ENCODE measurements around the gene STXBP3. TPM values are rescaled to one million over a fixed set of nuclear protein-coding genes. Genes with fewer than 3 reads are reported as not detected.
"Not testable (repeated sequence)": the region's sequence is repeated elsewhere in the genome, so short reads cannot be mapped to it uniquely, and the experiment has no call there.

Gene STXBP3, protein sequence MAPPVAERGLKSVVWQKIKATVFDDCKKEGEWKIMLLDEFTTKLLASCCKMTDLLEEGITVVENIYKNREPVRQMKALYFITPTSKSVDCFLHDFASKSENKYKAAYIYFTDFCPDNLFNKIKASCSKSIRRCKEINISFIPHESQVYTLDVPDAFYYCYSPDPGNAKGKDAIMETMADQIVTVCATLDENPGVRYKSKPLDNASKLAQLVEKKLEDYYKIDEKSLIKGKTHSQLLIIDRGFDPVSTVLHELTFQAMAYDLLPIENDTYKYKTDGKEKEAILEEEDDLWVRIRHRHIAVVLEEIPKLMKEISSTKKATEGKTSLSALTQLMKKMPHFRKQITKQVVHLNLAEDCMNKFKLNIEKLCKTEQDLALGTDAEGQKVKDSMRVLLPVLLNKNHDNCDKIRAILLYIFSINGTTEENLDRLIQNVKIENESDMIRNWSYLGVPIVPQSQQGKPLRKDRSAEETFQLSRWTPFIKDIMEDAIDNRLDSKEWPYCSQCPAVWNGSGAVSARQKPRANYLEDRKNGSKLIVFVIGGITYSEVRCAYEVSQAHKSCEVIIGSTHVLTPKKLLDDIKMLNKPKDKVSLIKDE
- 10 to 100 TPM; 42.2 to 44.6 (median 43.5) TPM for total RNA-seq (2021; fragmentation: NEBNext Ultra II Directional; extraction: Animal tissue kit (Norgen Biotek cat#: 25700))
- long read RNA-seq, transcript STXBP3-201 (19 exons, 2,478 nt), result major isoform, 42 of 67 reads
- long read RNA-seq, partial matches to known transcripts, result 12 of 67 reads
- long read RNA-seq, other reads (novel, unspliced or antisense), result 13 of 67 reads

DNA sequence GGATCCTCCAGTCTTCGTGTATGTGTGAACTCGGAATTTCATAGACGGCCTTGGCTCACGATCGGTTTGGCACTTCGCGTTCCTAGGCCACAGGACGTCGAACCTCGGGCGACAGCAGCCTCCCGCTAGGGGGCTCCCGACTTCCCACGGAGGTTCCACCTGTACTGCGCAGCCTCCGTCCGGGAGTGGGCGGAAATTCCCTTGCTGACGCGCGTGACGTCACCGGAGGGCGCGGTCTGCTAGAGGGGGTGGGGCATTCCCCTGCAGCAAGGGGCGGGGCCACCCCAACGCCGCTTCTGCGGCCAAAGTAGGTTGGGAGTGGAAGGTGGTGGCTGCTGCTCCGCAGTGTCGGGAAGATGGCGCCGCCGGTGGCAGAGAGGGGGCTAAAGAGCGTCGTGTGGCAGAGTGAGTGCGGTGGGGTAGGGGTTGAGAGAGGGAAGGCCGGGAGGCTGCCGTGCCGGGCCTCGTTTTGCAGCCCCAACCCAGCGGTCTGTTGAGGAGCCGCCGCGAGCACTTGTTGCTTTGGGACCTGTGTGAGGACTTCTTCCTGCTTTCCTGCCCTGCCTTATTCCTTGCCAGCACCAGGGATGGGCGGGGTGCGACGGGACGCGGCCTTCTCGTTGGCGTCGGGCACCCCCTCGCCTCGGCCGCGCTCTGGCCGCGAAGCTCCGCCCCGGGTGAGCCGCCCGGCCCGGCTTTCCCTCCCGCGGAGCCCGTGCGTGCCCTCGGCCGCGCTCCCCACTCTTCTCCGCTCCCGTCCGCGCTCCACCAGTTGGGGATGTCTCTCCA, at the start of gene STXBP3:
STXBP3 (plus strand) TSS at position 293 of the 789 bp plus-strand sequence; CDS start at position 357, 64 bp downstream.
- Mint-ChIP-seq H3K27ac (peak within 1 kb of the TSS; percentile 99), H3K27me3 (ENCODE audit: insufficient read depth) (no peaks in the 10 kb centered on the region; the same call in 1 of the 2 replicates), H3K9me3 (no peaks in the 10 kb centered on the region), H3K36me3 (ENCODE audit: low read depth) (peaks cover 16% of the 10 kb centered on the region), H3K4me1 (ENCODE audit: low read depth) (peaks cover 33% of the 10 kb centered on the region), H3K4me3 (peak within 1 kb of the TSS; percentile 99)
- DNase-seq, result peak; percentile 97
- TF ChIP-seq, protein P1, sequence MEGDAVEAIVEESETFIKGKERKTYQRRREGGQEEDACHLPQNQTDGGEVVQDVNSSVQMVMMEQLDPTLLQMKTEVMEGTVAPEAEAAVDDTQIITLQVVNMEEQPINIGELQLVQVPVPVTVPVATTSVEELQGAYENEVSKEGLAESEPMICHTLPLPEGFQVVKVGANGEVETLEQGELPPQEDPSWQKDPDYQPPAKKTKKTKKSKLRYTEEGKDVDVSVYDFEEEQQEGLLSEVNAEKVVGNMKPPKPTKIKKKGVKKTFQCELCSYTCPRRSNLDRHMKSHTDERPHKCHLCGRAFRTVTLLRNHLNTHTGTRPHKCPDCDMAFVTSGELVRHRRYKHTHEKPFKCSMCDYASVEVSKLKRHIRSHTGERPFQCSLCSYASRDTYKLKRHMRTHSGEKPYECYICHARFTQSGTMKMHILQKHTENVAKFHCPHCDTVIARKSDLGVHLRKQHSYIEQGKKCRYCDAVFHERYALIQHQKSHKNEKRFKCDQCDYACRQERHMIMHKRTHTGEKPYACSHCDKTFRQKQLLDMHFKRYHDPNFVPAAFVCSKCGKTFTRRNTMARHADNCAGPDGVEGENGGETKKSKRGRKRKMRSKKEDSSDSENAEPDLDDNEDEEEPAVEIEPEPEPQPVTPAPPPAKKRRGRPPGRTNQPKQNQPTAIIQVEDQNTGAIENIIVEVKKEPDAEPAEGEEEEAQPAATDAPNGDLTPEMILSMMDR (IDR thresholded peaks at IDR 0.05), result peak; percentile 96

DNA sequence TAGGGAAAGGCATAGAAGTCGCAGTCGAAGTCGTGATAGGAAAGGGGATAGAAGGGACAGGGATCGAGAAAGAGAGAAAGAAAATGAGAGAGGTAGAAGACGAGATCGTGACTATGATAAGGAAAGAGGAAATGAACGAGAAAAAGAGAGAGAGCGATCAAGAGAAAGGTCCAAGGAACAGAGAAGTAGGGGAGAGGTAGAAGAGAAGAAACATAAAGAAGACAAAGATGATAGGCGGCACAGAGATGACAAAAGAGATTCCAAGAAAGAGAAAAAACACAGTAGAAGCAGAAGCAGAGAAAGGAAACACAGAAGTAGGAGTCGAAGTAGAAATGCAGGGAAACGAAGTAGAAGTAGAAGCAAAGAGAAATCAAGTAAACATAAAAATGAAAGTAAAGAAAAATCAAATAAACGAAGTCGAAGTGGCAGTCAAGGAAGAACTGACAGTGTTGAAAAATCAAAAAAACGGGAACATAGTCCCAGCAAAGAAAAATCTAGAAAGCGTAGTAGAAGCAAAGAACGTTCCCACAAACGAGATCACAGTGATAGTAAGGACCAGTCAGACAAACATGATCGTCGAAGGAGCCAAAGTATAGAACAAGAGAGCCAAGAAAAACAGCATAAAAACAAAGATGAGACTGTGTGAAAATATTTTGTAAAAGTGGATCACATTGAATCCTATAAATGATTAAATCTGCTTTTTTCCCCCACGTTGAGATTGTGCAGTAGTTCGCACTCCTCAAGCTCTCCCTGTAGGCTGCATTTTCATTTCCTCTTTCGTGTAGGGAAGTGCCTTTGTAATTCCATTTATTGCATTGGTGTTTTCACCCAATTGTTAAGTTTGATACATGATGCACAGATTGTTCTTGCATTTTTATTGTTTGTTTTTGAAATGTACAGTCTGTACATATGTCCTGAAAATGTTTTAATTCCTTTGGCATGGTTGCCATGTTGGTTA, 46.8 kb upstream of the STXBP3 start:
- H3K4me3 Mint-ChIP-seq, result no peak overlapping the region
- TF ChIP-seq, protein P1 (IDR thresholded peaks at IDR 0.05), result no peak
- DNase-seq, result no peak
- peaks cover 59% of the 10 kb centered on the region for H3K36me3 Mint-ChIP-seq (ENCODE audit: low read depth)
- no peaks in the 10 kb centered on the region for H3K27me3 Mint-ChIP-seq (ENCODE audit: insufficient read depth)
- peaks cover 44% of the 10 kb centered on the region for H3K4me1 Mint-ChIP-seq (ENCODE audit: low read depth)
- H3K27ac Mint-ChIP-seq, result peak overlapping the region; percentile 10
- H3K9me3 Mint-ChIP-seq, result no peaks in the 10 kb centered on the region

DNA sequence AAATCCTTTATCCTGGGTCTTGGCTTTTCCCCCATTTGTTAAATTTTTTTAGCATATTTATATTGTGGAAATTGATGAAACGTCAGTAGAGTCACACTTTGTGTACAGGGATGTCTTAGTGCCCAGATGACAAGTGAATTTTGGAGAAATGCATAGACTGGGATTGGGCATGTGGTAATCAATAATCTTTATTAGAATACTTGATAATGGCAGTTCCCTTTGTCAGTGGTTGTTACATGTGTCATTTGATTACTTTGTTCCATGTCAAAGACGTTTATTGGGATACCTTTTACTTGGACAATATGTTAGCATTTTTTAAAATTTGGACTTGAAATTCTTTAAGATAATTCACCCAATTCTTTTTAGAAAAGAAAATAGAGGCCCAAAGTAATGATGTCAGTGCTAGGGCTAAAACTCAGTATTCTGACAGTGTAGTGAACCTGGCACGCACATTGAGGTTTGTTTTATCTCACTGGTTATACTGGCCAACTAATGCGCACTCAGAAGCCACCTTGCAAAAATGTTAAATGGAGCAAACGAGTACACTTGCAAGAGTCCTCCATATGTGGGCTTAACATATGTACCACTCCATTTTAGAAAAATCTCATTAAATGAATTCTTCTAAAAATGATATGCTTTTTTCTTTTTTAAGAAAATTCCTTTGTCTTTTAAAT, 45.2 kb upstream of the STXBP3 start:
- H3K4me3 Mint-ChIP-seq, result no peak overlapping the region
- no peaks in the 10 kb centered on the region for H3K9me3 Mint-ChIP-seq
- no peak for DNase-seq
- H3K27ac Mint-ChIP-seq, result no peak overlapping the region
- no peaks in the 10 kb centered on the region for H3K27me3 Mint-ChIP-seq (ENCODE audit: insufficient read depth)
- peaks cover 51% of the 10 kb centered on the region for H3K4me1 Mint-ChIP-seq (ENCODE audit: low read depth)
- H3K36me3 Mint-ChIP-seq (ENCODE audit: low read depth), result peaks cover 46% of the 10 kb centered on the region
- TF ChIP-seq, protein P1 (IDR thresholded peaks at IDR 0.05), result no peak

DNA sequence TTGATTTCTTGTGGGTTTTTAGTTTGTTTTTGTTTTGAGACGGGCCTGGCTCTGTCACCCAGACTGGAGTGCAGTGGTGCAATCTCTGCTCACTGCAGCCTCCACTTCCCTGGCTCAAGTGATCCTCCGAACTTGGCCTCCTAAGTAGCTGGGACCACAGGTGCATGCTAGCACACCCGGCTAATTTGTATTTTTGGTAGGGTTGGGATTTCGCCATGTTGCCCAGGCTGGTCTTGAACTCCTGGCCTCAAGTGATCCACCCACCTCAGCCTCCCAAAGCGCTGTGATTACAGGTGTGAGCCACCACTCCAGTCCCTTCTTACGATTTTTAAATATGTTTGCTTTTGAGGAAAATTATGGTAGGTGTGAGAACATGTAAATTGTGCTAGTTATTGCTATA, 44.4 kb upstream of the STXBP3 start:
- Mint-ChIP-seq H3K27ac (peak overlapping the region; percentile 31; the same call in 1 of the 2 replicates), H3K4me1 (ENCODE audit: low read depth) (peaks cover 51% of the 10 kb centered on the region), H3K36me3 (ENCODE audit: low read depth) (peaks cover 44% of the 10 kb centered on the region)
- H3K27me3 Mint-ChIP-seq (ENCODE audit: insufficient read depth); DNase-seq; H3K9me3 Mint-ChIP-seq; H3K4me3 Mint-ChIP-seq: not testable (repeated sequence)

DNA sequence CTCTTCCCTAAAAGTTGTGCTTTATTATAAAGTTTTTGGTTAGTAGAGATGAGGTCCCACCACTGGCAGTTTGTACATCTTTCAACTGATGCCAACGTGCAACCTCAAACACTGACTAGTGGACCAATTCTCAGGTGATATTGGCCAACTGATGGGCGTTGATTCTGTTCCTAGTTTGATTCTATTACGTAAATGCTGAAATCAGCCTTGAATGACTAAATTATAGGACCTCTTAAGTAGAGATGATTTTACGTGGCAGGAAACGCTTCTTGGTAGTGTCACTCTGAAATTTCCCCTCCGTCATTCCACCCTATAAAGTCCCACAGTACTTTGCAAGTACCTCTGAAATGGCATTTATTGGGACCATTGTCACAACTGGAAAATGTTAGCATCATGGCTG, 42.5 kb upstream of the STXBP3 start:
- Mint-ChIP-seq H3K27ac (peak overlapping the region; percentile 80), H3K36me3 (ENCODE audit: low read depth) (peaks cover 28% of the 10 kb centered on the region), H3K9me3 (no peaks in the 10 kb centered on the region), H3K4me3 (peak overlapping the region; percentile 50), H3K4me1 (ENCODE audit: low read depth) (peaks cover 51% of the 10 kb centered on the region), H3K27me3 (ENCODE audit: insufficient read depth) (no peaks in the 10 kb centered on the region; the same call in 1 of the 2 replicates)
- peak; percentile 32 for DNase-seq
- TF ChIP-seq, protein P1 (IDR thresholded peaks at IDR 0.05), result no peak

Measured in HFFc6 (cell line).